Activated CD8-positive, alpha-beta memory T cell treated with anti-CD3 and anti-CD28 coated beads, Interleukin-2, amount 50 U/mL, for 1 hour (primary cell): ENCODE data around the gene TIMP3.

Experiments
- DNase-seq: peaks from one replicate; pipeline ENCODE4 v3.0.0-alpha.2; 2020; ENCODE audit errors: extremely low read depth

The TIMP3 gene

DNA sequence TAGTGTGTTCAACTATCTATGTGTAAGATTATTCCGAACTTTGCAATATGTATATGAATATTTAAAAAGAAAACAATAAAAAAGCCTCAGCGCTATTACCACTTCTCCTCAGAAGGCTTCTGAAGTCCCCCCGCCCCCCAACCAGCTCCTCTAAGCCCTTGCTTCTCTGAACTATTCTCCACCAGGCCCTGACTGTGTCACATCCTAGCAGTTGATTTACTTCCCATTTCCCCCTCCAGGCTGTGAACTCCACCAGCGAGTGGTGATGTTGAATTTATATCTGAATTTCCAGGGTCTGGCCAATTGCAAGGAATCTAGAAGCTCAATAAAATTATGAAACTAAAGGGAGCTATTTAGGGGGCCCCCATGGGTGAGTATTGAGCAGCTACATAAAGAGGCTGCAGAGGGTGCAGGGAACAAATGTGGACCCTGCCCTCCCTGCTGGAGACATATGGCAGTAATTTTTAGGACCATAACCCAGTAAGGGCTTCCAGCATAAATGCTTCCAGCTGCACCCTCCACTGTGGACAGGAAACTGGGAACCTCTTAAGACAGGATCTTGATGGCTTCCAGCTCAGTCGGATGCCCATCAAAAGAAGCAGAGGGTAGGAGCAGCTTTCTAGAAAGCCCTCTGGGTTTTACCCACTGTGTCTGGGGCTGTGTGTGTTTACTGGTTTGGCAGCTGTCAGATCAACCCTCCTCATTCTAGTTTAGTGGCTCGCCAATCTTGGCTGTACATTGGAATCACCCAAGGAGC lies 81.4 kb downstream of the TIMP3 start:
- no peak for DNase-seq

DNA sequence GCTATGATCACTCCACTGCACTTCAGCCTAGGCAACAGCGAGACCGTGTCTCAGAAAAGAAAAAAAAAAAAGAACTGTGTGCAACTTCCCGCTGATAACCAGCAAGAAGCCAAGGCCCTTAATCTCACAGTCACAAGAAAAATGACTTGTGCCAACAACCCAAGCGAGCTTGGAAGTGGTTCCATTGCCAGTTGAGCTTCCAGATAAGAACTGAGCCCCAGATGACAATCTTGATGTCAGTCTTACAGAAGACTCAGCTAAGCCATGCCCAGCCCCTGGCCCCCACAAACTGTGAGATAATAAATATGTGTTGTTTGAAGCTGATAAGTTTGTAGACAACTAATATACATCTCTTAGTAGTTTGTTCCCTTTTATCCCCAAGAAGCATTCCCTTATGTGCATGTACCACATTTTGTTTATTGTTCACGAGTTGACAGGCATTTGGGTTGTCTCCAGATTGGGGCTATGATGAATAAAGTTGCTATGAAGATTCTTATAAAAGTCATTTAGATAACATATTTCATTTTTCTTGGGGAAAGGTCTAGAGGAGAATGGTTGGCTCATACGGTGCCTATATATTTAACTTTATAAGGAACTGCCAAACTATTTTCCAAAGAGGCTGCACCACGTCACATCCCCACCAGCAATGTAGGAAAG lies 85.9 kb downstream of the TIMP3 start:
- DNase-seq: no peak

DNA sequence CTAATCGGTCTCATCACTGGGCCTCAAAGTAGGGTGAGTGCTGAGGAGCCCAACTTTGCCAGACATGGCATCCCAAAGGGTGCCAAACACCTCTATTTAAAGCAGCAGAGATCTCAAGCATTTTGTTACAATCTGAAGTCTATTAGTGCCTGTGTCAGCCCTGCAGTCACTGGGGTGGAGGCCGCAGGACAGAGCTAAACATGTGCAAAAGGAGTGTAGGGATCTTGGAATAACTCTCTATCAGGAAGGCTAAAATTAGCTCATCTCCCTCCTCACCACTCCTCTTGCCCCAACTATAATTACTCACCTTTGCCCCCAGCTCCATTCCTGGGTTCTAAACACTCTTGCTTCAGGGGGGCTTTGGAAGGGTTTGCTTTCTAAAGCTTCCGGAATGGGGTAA lies 87.5 kb downstream of the TIMP3 start:
- no peak for DNase-seq

DNA sequence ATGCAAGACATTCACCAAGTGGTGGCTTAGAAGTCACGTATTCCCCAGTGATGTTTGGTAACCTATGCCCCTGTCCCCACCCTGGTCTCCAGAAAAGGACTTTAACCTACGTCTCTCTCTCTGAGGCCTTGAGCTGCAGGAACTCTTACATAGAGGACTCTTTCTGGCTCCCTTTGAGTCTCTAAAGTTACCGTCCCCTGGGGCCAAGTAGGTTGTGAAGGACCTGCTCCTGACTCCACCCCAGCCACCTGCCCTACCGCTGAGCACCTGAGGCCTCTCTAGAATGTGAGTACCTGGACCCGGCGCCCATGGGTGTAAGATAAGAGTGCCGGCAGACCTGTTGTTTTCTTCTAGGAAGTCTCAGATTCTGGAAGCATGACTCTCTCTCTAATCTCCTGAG lies 95.4 kb downstream of the TIMP3 start:
- no peak for DNase-seq

DNA sequence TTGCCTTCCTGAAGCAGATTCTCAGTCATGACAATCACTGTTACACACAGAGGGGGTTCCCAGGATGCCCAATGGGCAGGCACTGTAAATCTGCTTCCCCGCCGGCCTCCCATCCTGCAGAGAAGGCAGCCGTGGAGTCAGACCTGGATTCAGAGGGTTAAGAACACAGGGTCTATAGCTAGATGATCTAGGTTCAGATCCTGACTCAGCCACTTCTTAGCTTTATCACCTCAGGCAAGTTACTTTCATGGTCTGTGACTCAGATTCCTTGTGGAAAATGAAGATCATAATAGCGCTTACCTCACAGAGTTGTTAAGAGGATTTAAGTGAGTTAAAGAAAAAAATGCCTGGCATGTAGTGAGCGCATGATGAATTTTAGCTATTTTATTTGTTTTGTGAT lies 95.9 kb downstream of the TIMP3 start:
- DNase-seq: no peak

DNA sequence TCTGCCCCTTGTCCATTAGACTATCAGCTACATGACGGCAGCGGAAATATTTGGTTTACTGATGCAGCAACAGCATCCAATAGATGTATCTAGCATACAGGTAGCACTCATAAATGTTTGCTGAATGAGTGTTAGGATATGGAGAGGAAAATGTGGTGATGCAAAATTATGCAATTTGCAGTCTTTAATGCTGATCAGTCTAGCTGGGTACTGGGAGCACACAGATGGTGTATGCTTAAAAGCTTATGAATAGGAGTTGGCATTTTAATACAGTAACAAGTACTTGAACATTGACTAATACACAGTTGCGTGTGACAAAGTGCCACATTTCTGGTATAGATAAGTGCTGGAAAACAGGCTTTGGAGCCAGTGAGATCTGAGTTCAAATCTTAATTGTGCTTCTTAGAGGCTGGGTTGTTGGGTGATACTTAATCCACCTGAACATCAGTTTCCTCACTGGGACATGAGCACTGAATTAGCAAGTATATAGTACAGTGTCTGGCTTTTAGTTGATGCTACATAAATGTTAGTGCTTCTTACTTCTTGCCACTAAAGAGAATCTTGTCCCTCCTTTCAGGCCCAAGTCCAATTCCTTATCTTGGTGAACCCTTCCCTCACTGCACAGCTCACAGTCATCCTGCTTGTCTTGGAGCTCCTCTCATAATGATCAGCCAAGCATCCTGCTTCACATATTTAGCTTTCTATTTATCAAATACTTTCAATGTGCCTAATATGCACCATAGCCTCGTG lies 99.6 kb downstream of the TIMP3 start:
- DNase-seq: no peak

DNA sequence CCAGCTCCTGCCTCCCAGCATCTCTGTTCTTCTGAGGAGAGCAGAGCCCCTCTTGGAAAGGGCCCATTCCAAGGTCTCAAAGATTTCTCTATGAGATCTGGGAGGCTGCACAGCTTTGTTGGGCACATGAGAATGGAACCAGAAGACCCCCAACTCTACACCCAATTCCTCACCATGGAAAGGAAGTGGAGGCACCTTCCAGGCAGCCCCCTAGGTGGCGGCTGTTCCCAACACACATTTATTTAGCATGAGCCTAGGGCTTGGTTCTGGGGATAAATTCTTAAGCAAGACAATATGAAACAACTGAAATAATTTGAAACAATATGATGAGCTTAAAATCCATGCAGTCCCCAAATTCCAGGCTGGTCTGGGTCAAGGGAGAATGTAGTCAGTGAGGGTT lies 100.4 kb downstream of the TIMP3 start:
- no peak for DNase-seq

DNA sequence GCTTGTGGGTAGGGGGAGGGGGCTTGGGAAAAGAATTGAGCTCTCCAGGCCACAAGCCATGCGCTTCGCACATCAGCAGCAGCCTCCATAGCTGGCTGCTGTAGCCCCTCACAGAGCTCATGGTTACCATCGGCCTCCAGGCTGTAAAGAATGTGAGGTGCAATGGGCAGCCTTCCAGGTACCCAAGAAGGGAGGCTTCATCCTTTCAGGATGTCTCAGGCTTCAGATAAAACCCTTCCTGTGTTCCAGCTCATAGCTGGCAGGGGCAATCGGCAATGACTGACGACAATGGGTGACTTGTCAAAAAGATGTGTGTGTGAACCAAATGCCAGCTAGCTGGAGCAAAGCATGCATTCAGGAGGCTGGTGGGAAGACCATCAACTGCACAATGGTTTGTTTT lies 102.0 kb downstream of the TIMP3 start:
- DNase-seq: no peak

DNA sequence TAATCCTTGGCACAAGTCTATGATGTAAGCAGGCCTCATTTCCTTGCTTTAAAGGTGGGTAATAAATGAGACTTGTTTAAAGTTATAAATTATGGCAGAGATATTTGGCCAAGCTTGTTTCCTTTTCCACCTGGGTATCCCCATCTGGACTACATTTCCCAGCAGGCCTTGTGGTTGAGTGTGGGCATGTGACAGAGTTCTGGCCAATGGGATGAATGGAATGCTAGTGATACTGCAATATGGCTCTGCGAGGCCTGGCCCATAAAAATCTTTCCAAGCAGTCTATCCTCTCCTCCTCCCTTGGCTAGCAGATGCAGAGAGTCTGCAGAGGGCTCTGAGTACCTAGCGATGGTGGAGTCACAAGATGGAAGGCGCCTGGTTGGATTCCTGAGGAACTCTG lies 102.5 kb downstream of the TIMP3 start:
- DNase-seq: no peak

DNA sequence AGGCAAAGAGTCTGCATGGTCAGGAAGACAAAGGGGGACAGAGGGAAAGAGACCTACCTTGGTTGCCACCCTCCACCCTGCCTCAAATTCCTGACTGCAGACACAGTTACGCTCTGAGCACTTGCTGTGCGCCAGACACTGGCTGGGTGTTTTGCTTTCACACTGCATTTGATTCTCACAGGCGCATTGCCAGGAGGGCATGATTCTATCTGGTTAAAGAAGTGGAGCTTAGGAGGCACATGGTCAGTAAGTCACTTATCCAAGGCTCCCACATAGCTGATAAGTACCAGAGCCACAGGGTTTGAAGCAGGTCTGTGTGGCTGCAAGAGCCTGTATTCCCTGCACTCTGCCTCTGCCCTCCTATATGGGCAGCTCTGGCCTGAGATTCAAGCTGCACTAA lies 103.9 kb downstream of the TIMP3 start:
- DNase-seq: no peak

DNA sequence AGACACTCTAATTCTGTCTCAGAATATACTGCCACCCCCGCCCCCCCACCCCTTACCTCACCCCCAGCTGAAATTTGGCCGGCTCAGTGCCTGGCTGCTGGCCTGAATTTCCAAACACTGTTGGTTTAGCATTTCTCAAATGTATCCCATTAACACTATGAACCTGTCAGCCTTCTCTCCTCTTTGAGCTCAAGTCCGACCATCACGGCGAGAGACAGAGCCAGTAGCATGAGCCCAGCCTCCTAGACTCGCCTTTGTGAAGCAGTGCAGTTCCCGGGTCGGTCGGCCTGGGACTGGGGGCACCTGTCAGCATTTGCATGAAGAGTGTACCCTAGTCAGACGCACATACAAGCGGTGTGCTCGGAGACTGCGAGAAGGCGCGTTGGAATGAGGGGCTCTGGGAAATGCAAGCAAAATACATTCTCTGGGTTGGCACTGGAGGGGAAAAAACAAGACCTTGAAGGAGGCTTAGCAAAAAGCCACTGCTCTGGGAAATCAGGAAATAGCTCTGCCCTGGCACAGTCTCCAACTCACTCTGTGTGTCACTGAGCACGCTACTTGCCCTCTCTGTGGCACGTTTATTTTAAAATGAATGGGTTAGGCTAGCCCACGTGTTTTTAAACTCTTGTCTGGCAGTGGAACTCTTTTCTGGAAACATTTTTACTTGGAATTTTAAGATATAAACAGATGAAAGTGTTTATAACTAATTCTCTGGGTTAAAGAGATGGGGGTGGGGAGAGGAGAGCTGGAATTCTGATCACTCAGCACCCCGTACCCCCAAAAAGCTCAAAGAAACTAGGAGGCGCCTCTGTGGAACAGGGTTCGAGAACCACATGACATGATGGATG lies 108.3 kb downstream of the TIMP3 start:
- DNase-seq: no peak

DNA sequence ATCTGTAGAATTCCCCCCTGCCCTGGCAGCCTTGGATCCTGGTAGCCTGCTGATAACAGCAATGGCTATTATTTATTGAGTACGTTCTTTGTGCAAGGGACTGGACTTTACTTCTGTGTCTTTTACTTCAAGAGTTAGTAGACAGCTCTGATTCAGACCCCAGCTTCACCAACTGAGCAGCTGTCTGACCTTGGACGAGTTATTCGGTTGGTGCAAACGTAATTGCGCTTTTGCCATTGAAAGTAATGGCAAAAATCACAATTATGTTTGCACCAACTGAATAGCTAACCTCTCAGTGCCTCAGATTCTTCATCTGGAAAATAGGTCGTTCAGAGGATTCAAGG lies 108.9 kb downstream of the TIMP3 start:
- DNase-seq: no peak

DNA sequence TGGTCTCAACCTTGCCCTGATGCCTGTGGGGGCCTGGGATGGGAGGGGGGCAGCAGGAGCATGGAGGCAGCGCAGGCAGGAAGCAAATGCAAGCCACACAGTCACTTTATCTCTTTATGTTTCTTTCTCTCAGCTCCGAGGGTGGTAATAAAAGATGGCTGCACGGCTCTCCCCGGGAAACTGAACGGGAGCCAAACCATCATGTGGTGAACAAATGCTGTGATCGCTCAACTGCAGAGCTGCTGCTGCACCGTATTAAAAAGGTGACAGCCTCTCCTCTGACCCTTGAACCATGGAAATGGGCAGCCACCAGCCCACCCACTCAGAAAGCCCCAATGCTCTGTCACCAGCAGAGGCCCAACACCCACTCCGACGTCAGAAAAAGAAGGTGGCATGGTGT lies 110.0 kb downstream of the TIMP3 start:
- no peak for DNase-seq
